Transverse colon (tissue), 4 donors: ENCODE results near the gene MAP4K4. TPM values are rescaled to one million over a fixed set of nuclear protein-coding genes. Genes with fewer than 3 reads are reported as not detected.
A peak's percentile ranks its signal among the peaks of the same experiment; 100 is the strongest.

Experiments
- DNase-seq: peaks from one replicate; pipeline ENCODE4 v3.0.0-alpha.2; 2019
- H3K27ac ChIP-seq, 4 donors: fragments of 200-600 bp; sonication (generic); 2 replicates each; pipeline ENCODE4 v1.5.1; 2016 to 2018; ENCODE audit warnings: inconsistent platforms in 4 of 4
- H3K27me3 ChIP-seq: fragments of 200-600 bp; sonication (generic); 2 replicates; pipeline ENCODE4 v1.5.1; 2017; ENCODE audit warnings: inconsistent platforms
- H3K36me3 ChIP-seq, 4 donors: fragments of 200-600 bp; sonication (generic); 2 replicates each; pipeline ENCODE4 v1.5.1; 2017 to 2019; ENCODE audit warnings: inconsistent platforms in 4 of 4
- H3K4me1 ChIP-seq, 4 donors: fragments of 200-600 bp; sonication (generic); 2 replicates each; pipeline ENCODE4 v1.5.1; 2017 to 2020; ENCODE audit warnings: inconsistent platforms in 4 of 4
- H3K4me3 ChIP-seq, 4 donors: fragments of 200-600 bp; sonication (generic); 1 replicate in 1 of 4; 2 replicates in 3 of 4; pipeline versions ENCODE4 v1.5.1 to v1.6.1; 2017 to 2019; ENCODE audit warnings: inconsistent platforms in 4 of 4
- H3K9me3 ChIP-seq, 2 donors: fragments of 200-600 bp; sonication (generic); 2 replicates each; pipeline ENCODE4 v1.5.1; 2017 to 2019; ENCODE audit warnings: inconsistent platforms in 2 of 2
- EP300 ChIP-seq: sonication (generic); formaldehyde crosslinking; IDR thresholded peaks from one replicate; pipeline ENCODE4 v1.6.1; 2017; ENCODE audit warnings: antibody characterized with exemption, low read depth
- POLR2A ChIP-seq: fragments of 450-650 bp; IDR thresholded peaks from one replicate; pipeline ENCODE4 v1.6.1; 2016; ENCODE audit warnings: antibody characterized with exemption, mild to moderate bottlenecking, moderate library complexity
- POLR2AphosphoS5 ChIP-seq, 3 donors: sonication (generic); formaldehyde crosslinking; IDR thresholded peaks; one replicate each; pipeline ENCODE4 v1.6.1; 2016; ENCODE audit warnings: antibody characterized with exemption in 3 of 3
- WGBS, 2 donors: methylation state at CpG; one replicate each; pipeline ENCODE4 v1.1.5; 2018; ENCODE audit warnings: low coverage in 1 of 2; 5-methylcytosine and 5-hydroxymethylcytosine counted together
- in situ Hi-C, 4 donors: fragments of 200-750 bp; cut with MboI; loops; one replicate each; pipeline versions ENCODE4 v1.15.0 to v1.15.1; 2017; ENCODE audit warnings: low sequenced_read_pairs in 3 of 4, low pct_ligation_motif_present in 1 of 4, low pct_unique_long_range_greater_than_20kb in 1 of 4
- intact Hi-C: fragments of 100-400 bp; cut with DNase I; formaldehyde crosslinking; loops from one replicate; pipeline ENCODE4 v1.15.1; 2023; ENCODE audit warnings: low total_unique reads
- total RNA-seq, 4 donors: library from RNA; depleted of rRNA; stranded (reverse); fragments of >200 nt; gene quantifications; one replicate each; pipeline ENCODE4 v1.1.0, GENCODE V29; 2016
- TF ChIP-seq, protein P1 (sequence below), 5 experiments: fragments of 200-600 bp in 3 of 5; fragments of 450-650 bp in 2 of 5; sonication (generic) in 3 of 5; IDR thresholded peaks; 1 replicate in 2 of 5; 2 replicates in 3 of 5; pipeline ENCODE4 v1.5.1; 2016 to 2017; ENCODE audit warnings: antibody characterized with exemption in 5 of 5, inconsistent platforms in 3 of 5, mild to moderate bottlenecking in 2 of 5, moderate library complexity in 1 of 5

Gene MAP4K4
- total RNA-seq, 4 donors from 2014 or later = 20.3 to 42.3 (median 29.6) TPM

DNA sequence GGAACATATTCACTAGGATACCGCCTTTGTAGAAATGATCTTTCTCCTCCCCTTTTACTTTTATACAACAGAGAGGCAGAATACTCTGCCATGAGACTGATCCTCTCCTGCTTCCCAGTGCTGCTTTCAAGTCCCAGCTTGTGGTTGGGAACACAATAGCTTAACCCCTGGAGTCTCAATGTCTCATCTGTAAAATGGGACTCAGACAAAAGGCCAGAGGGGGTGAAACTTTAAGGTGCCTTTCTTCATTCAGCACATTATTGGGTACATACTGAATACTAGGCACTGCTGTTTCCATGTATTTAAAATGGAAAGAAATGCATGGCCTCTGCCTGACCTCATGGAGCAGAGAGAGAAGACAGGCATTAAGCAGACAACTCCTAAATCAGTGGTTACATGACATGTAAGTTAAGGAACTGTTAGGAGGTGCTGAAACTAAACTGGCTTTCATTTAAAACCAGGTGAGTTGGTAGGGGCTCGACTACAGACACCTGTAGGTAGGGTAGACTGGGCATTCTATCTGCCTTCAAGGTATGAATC, 53.8 kb downstream of the MAP4K4 start:
- Histone ChIP-seq H3K27me3 (no peaks in the 10 kb centered on the region), H3K27ac (no peak overlapping the region), H3K4me1 (peaks cover 32 to 66% (median 38%) of the 10 kb centered on the region in 4 donors), H3K9me3 (no peaks in the 10 kb centered on the region), H3K36me3 (no peaks in the 10 kb centered on the region), H3K4me3 (no peak overlapping the region)
- intact Hi-C loops = no loop called here
- DNase-seq = no peak
- in situ Hi-C loops = no loop called here
- TF ChIP-seq EP300 (no peak), POLR2AphosphoS5 (IDR thresholded peaks at IDR 0.05) (no peak), POLR2A (no peak)
- TF ChIP-seq, protein P1, sequence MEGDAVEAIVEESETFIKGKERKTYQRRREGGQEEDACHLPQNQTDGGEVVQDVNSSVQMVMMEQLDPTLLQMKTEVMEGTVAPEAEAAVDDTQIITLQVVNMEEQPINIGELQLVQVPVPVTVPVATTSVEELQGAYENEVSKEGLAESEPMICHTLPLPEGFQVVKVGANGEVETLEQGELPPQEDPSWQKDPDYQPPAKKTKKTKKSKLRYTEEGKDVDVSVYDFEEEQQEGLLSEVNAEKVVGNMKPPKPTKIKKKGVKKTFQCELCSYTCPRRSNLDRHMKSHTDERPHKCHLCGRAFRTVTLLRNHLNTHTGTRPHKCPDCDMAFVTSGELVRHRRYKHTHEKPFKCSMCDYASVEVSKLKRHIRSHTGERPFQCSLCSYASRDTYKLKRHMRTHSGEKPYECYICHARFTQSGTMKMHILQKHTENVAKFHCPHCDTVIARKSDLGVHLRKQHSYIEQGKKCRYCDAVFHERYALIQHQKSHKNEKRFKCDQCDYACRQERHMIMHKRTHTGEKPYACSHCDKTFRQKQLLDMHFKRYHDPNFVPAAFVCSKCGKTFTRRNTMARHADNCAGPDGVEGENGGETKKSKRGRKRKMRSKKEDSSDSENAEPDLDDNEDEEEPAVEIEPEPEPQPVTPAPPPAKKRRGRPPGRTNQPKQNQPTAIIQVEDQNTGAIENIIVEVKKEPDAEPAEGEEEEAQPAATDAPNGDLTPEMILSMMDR (IDR thresholded peaks at IDR 0.05) = no peak
- 69 to 87% methylated on average over 1 to 2 of the region's 2 CpGs for WGBS, 2 donors

DNA sequence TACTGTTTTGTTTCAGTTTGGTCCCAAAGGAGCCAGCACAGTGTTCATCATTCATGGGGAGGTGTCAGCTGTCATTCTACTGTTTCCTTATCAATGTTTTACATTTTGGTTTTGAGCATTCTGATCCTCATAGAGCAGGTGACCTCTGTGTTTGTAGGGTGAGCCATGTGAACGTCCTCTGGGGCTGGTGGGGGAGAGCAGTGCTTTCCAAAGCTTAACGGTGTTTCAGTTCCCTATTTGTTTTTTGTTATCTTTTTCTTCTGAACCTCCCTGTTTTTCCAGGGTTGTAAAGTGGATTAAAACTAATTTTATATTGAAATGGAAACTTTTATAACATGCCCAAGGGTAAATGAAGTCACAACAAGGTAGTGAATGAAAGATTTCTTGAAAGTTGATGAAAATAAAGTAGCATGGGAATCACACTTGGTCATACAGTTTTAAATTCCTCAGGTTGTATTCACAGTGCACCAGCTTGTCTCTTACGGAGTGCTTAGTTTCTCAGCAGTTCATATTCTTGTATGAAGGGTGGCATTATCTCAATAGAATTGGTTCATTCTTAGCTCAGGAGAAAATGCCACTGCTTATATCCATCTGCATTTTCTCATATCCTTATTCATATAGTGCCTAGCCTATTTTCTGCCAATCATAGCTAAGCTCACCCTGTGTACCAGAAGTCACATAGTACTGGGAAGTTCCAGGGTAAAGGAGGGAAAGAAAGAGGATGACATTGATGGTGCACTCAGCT, 54.5 kb downstream of the MAP4K4 start:
- H3K9me3 ChIP-seq = no peaks in the 10 kb centered on the region
- peak overlapping the region in 3 of 4 donors; percentile 4 to 36 (median 16) for H3K27ac ChIP-seq
- DNase-seq = no peak
- 28 to 63% methylated on average over 1 to 3 of the region's 3 CpGs for WGBS, 2 donors
- intact Hi-C loops (no loop called here), in situ Hi-C loops (no loop called here)
- no peaks in the 10 kb centered on the region for H3K36me3 ChIP-seq
- H3K4me3 ChIP-seq = no peak overlapping the region
- TF ChIP-seq POLR2AphosphoS5 (IDR thresholded peaks at IDR 0.05) = no peak
- TF ChIP-seq, protein P1 (IDR thresholded peaks at IDR 0.05) = no peak
- TF ChIP-seq EP300 = no peak
- TF ChIP-seq POLR2A = no peak
- H3K4me1 ChIP-seq = peaks cover 32 to 59% (median 35%) of the 10 kb centered on the region in 4 donors
- no peaks in the 10 kb centered on the region for H3K27me3 ChIP-seq

DNA sequence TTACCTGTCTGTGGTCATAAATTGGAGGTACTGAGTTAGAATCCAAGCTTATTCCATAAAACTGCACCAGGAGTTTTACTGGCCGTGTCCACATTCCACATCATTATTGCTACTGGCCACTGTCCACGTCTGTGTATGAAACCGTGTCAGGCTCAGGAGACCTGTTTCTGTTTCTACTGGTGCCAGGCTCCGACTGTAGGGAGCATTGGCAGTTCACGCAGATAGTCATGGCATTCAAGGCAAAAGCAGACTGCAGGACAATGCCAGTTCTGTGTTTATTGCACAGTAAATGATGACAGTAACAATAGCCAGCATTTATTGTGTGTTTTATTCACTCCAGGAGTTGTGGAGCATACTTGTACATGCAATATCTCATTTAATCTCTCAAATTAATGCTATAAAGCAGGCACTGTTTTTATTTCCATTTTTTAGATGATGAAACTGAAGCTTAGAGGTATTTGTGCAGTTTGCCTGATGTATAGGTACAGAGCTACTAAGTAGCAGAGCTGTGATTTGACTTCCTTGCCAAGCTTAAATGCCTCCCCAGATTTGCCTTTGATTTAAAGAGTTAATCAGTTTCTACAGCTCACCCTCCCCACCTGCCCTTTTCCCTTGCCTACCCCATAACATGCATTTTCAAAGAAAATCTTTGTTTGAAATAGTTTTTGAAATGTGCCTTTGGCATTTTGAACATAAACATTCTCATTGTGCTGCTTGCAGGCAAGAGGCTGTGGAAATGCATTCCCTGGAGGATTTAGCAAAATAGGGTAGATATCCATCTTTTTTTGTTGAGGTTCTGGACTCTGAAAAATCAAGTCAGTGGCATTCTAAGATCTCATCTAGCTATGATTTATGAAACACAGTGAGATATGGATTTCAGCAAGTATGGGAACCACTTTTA, 55.5 kb downstream of the MAP4K4 start:
- H3K27me3 ChIP-seq = no peaks in the 10 kb centered on the region
- intact Hi-C loops = no loop called here

DNA sequence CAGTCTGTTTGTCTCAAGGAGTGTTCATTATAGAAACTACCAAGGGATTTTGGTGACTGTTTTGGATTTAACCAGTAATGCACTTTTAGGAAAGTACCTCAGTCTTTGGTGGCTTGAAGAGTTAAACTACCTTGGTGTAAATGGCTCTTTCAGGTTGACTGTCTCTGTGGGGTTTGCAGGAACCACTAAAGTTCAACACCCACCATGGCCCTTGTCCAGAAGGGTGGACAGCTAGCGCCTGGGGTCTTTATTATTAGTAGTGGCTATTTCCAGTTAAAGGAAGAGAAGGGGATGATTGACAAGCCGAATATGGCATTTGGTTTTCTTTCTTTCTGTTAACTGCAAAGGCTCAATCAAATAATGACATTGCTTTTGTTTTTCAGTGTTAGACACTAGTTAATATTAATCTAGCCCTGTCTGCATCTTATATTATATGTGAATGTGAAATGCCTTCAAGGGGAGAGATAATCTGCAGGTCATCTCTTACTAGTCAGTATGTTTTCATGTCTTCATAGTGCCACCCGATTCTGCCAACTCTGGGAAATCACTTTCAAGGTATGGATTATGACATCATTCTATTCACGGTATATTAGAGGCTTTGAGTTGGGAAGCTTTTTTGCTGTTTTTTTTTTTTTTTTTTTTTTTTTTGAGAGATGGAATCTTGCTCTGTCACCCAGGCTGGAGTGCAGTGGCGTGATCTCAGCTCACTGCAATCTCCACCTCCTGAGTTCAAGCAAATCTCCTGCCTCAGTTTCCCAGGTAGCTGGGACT, 56.4 kb downstream of the MAP4K4 start:
- H3K27me3 ChIP-seq = no peaks in the 10 kb centered on the region
- H3K4me3 ChIP-seq = no peak overlapping the region
- in situ Hi-C loops = no loop called here
- intact Hi-C loops = no loop called here
- H3K36me3 ChIP-seq = no peaks in the 10 kb centered on the region
- DNase-seq = no peak
- H3K27ac ChIP-seq = peak overlapping the region in 1 of 4 donors; percentile 45
- H3K4me1 ChIP-seq = peaks cover 30 to 48% (median 31%) of the 10 kb centered on the region in 4 donors
- TF ChIP-seq POLR2A = no peak
- no peak for TF ChIP-seq EP300
- TF ChIP-seq POLR2AphosphoS5 (IDR thresholded peaks at IDR 0.05) = no peak
- TF ChIP-seq, protein P1 (IDR thresholded peaks at IDR 0.05) = no peak
- no peaks in the 10 kb centered on the region for H3K9me3 ChIP-seq
- WGBS, 2 donors = 72 to 89% methylated on average over 3 to 5 of the region's 5 CpGs

More for the DNA sequence above, 55.5 kb downstream of the MAP4K4 start:
- Histone ChIP-seq H3K27ac (peak overlapping the region in 3 of 4 donors; percentile 4 to 36 (median 16)), H3K4me1 (peaks cover 30 to 53% (median 33%) of the 10 kb centered on the region in 4 donors), H3K4me3 (no peak overlapping the region), H3K36me3 (no peaks in the 10 kb centered on the region), H3K9me3 (no peaks in the 10 kb centered on the region)
- peak; percentile 13 for DNase-seq
- TF ChIP-seq POLR2A (no peak), POLR2AphosphoS5 (IDR thresholded peaks at IDR 0.05) (peak in 2 of 3 donors; percentile 20 to 50)
- 26% methylated on average over 5 of the region's 5 CpGs; no CpG with 5 or more reads in 1 of the 2 donors for WGBS, 2 donors
- in situ Hi-C loops = no loop called here
